ENCODE measurements around the gene APOH. TPM values are rescaled to one million over a fixed set of nuclear protein-coding genes. Genes with fewer than 3 reads are reported as not detected.

APOH gene
- total RNA-seq, 2 experiments from 2014 or later, result not detected

- CTCF ChIA-PET, result interaction anchor here (0.7 kb wide), 1 partner anchor 496 kb away, joined by 3 read pairs; no protein-coding TSS in a partner anchor
Observed at GRCh38 chr17:66184392-66184791, 44.8 kb downstream of the APOH start.

DNA sequence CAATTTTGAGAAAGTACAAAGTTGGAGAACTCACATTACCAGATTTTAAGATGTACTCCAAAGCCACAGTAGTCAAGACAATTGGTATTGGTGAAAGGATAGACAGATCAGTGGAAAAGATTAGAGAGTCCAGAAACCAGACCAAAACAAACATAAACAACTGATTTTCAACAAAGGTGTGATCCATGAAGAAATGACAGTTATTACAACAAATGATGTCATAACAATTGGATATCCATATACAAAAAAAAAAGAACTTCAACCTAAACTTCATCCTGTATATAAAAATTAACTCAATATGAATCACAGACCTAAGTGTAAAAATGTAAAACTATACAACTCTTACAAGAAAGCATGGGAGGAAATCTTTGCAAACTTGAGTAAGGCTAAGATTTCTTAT, 45.7 kb downstream of the APOH start:
- no peak for DNase-seq
- CTCF ChIA-PET, result interaction anchor here (0.7 kb wide), 1 partner anchor 497 kb away, joined by 3 read pairs; no protein-coding TSS in a partner anchor
- H3K36me3 Mint-ChIP-seq (ENCODE audit: low read depth), result no peaks in the 10 kb centered on the region
- no peaks in the 10 kb centered on the region for H3K9me3 Mint-ChIP-seq
- H3K4me1 Mint-ChIP-seq (ENCODE audit: low read depth), result peaks cover 1% of the 10 kb centered on the region
- intact Hi-C loops (cut with micrococcal nuclease), result no loop called here
- no peak overlapping the region for H3K4me3 Mint-ChIP-seq
- H3K27me3 Mint-ChIP-seq (ENCODE audit: low read depth), result no peaks in the 10 kb centered on the region
- no peak overlapping the region for H3K27ac Mint-ChIP-seq

More at GRCh38 chr17:66184392-66184791, 44.8 kb downstream of the APOH start:
- intact Hi-C loops (cut with micrococcal nuclease), result no loop called here
- no peak overlapping the region for H3K4me3 Mint-ChIP-seq
- no peaks in the 10 kb centered on the region for H3K36me3 Mint-ChIP-seq (ENCODE audit: low read depth)
- no peaks in the 10 kb centered on the region for H3K27me3 Mint-ChIP-seq (ENCODE audit: low read depth)
- no peak for DNase-seq
- no peaks in the 10 kb centered on the region for H3K9me3 Mint-ChIP-seq
- peaks cover 2% of the 10 kb centered on the region for H3K4me1 Mint-ChIP-seq (ENCODE audit: low read depth)
- H3K27ac Mint-ChIP-seq, result no peak overlapping the region

DNA sequence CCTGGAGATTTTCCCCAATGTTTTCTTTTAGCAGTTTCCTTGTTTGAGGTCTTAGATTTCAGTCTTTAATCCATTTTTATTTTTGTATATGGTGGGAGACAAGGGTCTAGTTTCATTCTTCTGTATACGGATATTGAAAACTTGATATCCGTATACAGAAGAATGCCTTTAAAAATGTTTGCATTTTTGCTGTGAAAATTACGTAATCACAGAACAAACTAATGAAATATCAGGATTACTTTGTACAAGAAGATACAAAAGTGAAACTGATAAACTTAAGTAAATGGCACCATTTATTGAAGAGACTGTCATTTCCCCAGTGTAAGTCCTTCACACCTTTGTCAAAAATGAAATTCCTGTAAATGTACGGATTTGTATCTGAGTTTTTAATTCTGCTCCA, 50.6 kb downstream of the APOH start:
- H3K4me1 Mint-ChIP-seq (ENCODE audit: low read depth), result no peaks in the 10 kb centered on the region
- no peak for DNase-seq
- no peaks in the 10 kb centered on the region for H3K9me3 Mint-ChIP-seq
- intact Hi-C loops (cut with micrococcal nuclease), result no loop called here
- no peak overlapping the region for H3K27ac Mint-ChIP-seq
- H3K36me3 Mint-ChIP-seq (ENCODE audit: low read depth), result no peaks in the 10 kb centered on the region
- no peaks in the 10 kb centered on the region for H3K27me3 Mint-ChIP-seq (ENCODE audit: low read depth)
- no peak overlapping the region for H3K4me3 Mint-ChIP-seq
- CTCF ChIA-PET, result interaction anchor here (0.7 kb wide), 1 partner anchor 424 kb away, joined by 3 read pairs; no protein-coding TSS in a partner anchor

DNA sequence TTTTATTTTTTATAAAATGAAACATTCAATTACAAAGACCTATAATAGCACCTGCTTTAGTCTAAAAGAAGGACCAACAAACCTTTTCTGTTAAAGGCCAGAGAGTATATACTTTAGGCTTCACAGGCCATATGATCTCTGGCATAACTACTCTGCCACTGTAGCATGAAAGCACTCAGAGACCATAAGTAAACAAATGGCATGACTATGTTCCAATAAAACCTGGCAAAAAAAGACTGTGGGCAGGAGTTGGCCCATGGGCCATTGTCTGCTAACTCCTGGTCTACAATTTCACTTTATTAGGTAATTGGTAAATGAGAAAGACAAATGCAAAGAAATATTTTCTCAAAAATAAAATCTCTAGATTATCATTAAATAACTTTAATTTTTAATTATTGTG, 52.2 kb downstream of the APOH start:
- H3K36me3 Mint-ChIP-seq (ENCODE audit: low read depth), result no peaks in the 10 kb centered on the region
- H3K9me3 Mint-ChIP-seq, result no peaks in the 10 kb centered on the region
- H3K4me3 Mint-ChIP-seq, result no peak overlapping the region
- H3K27ac Mint-ChIP-seq, result no peak overlapping the region
- H3K27me3 Mint-ChIP-seq (ENCODE audit: low read depth), result no peaks in the 10 kb centered on the region
- CTCF ChIA-PET, result no interaction called here
- no peak for DNase-seq
- intact Hi-C loops (cut with micrococcal nuclease), result no loop called here
- H3K4me1 Mint-ChIP-seq (ENCODE audit: low read depth), result no peaks in the 10 kb centered on the region

- DNase-seq, result no peak
- Mint-ChIP-seq H3K27me3 (ENCODE audit: low read depth) (no peaks in the 10 kb centered on the region), H3K4me1 (ENCODE audit: low read depth) (no peaks in the 10 kb centered on the region), H3K36me3 (ENCODE audit: low read depth) (no peaks in the 10 kb centered on the region), H3K9me3 (no peaks in the 10 kb centered on the region), H3K27ac (no peak overlapping the region), H3K4me3 (no peak overlapping the region)
- intact Hi-C loops (cut with micrococcal nuclease), result no loop called here
- CTCF ChIA-PET, result no interaction called here
Observed at GRCh38 chr17:66175892-66176291, 53.3 kb downstream of the APOH start.

DNA sequence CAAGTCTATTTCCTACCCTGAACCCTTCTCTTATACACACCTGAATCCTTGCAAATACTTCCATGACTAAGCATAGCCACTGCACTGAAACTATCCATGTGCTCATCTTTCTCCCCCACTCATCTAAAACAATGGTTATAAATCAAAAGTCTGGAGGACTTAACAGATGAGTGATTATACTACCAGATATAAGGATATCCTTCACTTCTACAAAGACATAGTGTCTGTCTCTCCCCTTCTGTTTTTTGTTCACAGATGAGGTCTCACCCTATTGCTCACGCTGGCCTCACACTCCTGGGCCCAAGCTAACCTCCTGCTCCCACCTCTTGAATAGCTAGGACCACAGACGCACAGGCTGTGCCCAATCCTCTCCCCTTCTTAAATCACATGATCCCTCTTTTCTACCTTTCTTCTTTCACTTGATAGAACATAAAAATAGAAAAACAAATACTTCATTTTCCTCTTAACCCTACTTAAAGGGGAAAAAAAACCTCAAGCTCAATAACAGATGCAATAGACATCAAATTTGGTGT, 56.5 kb downstream of the APOH start:
- intact Hi-C loops (cut with micrococcal nuclease), result no loop called here
- no peaks in the 10 kb centered on the region for H3K4me1 Mint-ChIP-seq (ENCODE audit: low read depth)
- DNase-seq, result no peak
- no peak overlapping the region for H3K27ac Mint-ChIP-seq
- H3K27me3 Mint-ChIP-seq (ENCODE audit: low read depth), result no peaks in the 10 kb centered on the region
- no peaks in the 10 kb centered on the region for H3K9me3 Mint-ChIP-seq
- no peaks in the 10 kb centered on the region for H3K36me3 Mint-ChIP-seq (ENCODE audit: low read depth)
- no peak overlapping the region for H3K4me3 Mint-ChIP-seq
- CTCF ChIA-PET, result interaction anchor here (0.7 to 1.5 kb wide), 3 partner anchors 8 to 97 kb away, joined by 3 to 5 read pairs (median 3); no protein-coding TSS in a partner anchor

- H3K36me3 Mint-ChIP-seq (ENCODE audit: low read depth), result no peaks in the 10 kb centered on the region
- intact Hi-C loops (cut with micrococcal nuclease), result no loop called here
- no peak for DNase-seq
- H3K4me1 Mint-ChIP-seq (ENCODE audit: low read depth), result no peaks in the 10 kb centered on the region
- no peaks in the 10 kb centered on the region for H3K27me3 Mint-ChIP-seq (ENCODE audit: low read depth)
- CTCF ChIA-PET, result no interaction called here
- H3K27ac Mint-ChIP-seq, result no peak overlapping the region
- H3K4me3 Mint-ChIP-seq, result no peak overlapping the region
- H3K9me3 Mint-ChIP-seq, result no peaks in the 10 kb centered on the region
Observed at GRCh38 chr17:66172144-66172543, 57.1 kb downstream of the APOH start.

- Mint-ChIP-seq H3K27ac (no peak overlapping the region), H3K4me3 (no peak overlapping the region), H3K9me3 (no peaks in the 10 kb centered on the region), H3K4me1 (ENCODE audit: low read depth) (no peaks in the 10 kb centered on the region), H3K27me3 (ENCODE audit: low read depth) (no peaks in the 10 kb centered on the region), H3K36me3 (ENCODE audit: low read depth) (no peaks in the 10 kb centered on the region)
- CTCF ChIA-PET, result no interaction called here
- intact Hi-C loops (cut with micrococcal nuclease), result no loop called here
- no peak for DNase-seq
Observed at GRCh38 chr17:66171692-66172091, 57.5 kb downstream of the APOH start.

GRCh38 chr17:66171172-66171571, 58.0 kb downstream of the APOH start:
- Mint-ChIP-seq H3K36me3 (ENCODE audit: low read depth) (no peaks in the 10 kb centered on the region), H3K9me3 (no peaks in the 10 kb centered on the region), H3K4me3 (no peak overlapping the region), H3K4me1 (ENCODE audit: low read depth) (no peaks in the 10 kb centered on the region), H3K27me3 (ENCODE audit: low read depth) (no peaks in the 10 kb centered on the region), H3K27ac (no peak overlapping the region)
- CTCF ChIA-PET, result interaction anchor here (0.7 to 1.0 kb wide), 3 partner anchors 14 to 972 kb away, joined by 3 to 4 read pairs (median 4); no protein-coding TSS in a partner anchor
- DNase-seq, result no peak
- intact Hi-C loops (cut with micrococcal nuclease), result no loop called here

DNA sequence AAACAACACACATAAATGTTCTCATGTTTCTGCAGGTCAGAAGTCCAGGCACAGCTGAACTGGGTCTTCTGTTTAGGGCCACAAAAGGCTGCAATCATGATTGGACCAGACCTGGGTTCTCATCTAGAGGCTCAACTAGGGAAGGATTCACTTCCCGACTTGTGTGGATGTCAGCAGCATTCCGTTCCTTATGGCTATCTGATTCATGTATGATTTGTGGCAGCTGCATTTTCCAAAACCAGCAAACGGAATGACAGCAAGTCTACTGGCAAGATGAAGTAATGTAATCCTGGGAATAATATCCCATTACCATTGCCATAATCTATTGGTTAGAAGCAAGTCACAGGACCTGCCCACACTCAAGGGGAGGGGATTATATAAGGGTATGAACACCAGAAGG, 59.4 kb downstream of the APOH start:
- intact Hi-C loops (cut with micrococcal nuclease), result no loop called here
- H3K9me3 Mint-ChIP-seq, result no peaks in the 10 kb centered on the region
- no peak for DNase-seq
- H3K36me3 Mint-ChIP-seq (ENCODE audit: low read depth), result no peaks in the 10 kb centered on the region
- CTCF ChIA-PET, result interaction anchor here (0.6 kb wide), 1 partner anchor 525 kb away, joined by 5 read pairs; no protein-coding TSS in a partner anchor
- H3K4me3 Mint-ChIP-seq, result no peak overlapping the region
- H3K4me1 Mint-ChIP-seq (ENCODE audit: low read depth), result no peaks in the 10 kb centered on the region
- H3K27me3 Mint-ChIP-seq (ENCODE audit: low read depth), result no peaks in the 10 kb centered on the region
- no peak overlapping the region for H3K27ac Mint-ChIP-seq

GRCh38 chr17:66167189-66167815, 61.9 kb downstream of the APOH start:
- no peaks in the 10 kb centered on the region for H3K27me3 Mint-ChIP-seq (ENCODE audit: low read depth)
- H3K36me3 Mint-ChIP-seq (ENCODE audit: low read depth), result no peaks in the 10 kb centered on the region
- H3K4me1 Mint-ChIP-seq (ENCODE audit: low read depth), result no peaks in the 10 kb centered on the region
- CTCF ChIA-PET, result interaction anchor here (0.6 kb wide), 1 partner anchor 1177 kb away, joined by 3 read pairs; no protein-coding TSS in a partner anchor
- DNase-seq, result no peak
- intact Hi-C loops (cut with micrococcal nuclease), result no loop called here
- H3K27ac Mint-ChIP-seq, result no peak overlapping the region
- no peaks in the 10 kb centered on the region for H3K9me3 Mint-ChIP-seq
- H3K4me3 Mint-ChIP-seq, result no peak overlapping the region

DNA sequence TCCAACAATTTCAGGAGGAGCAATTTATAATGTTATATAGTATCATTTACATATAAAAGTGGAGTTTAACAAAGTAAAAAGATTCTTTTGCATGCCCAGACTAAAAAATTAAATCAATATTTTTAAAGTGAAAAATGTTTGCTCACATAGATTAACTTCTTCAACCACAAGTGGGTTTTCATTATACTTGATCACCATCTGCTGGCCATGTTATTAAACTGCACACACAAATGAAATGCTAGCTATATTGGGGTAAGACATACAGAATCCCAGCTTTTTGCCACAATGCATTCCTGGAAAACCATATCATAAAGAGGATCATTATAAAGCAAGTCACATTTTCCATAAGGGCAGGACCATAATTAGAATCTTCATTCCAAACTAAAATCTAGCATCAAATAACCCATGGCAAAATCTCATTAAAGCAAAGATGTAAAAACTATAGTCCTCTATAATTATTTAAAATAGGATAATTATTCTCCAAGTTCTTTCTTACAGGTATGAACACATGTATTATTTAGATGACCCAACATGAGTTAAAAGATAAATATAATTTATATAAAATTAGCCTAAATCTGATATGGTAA, 63.6 kb downstream of the APOH start:
- Mint-ChIP-seq H3K27ac (no peak overlapping the region), H3K27me3 (ENCODE audit: low read depth) (no peaks in the 10 kb centered on the region), H3K36me3 (ENCODE audit: low read depth) (no peaks in the 10 kb centered on the region), H3K9me3 (no peaks in the 10 kb centered on the region), H3K4me1 (ENCODE audit: low read depth) (peaks cover 4% of the 10 kb centered on the region), H3K4me3 (no peak overlapping the region)
- CTCF ChIA-PET, result interaction anchor here (0.6 to 3.8 kb wide), 9 partner anchors 42 to 1473 kb away, joined by 3 to 17 read pairs (median 3); no protein-coding TSS in a partner anchor
- intact Hi-C loops (cut with micrococcal nuclease), result loop anchor here (1.0 to 2.0 kb wide), 3 partner anchors 709 to 934 kb away; no protein-coding TSS in a partner anchor
- no peak for DNase-seq

Data from activated naive CD4-positive, alpha-beta T cell treated with anti-CD3 and anti-CD28 coated beads for 36 hours (primary cell).